H4 (cell line): ENCODE results near the gene TEK. TPM values are rescaled to one million over a fixed set of nuclear protein-coding genes. Genes with fewer than 3 reads are reported as not detected.
A peak's percentile ranks its signal among the peaks of the same experiment; 100 is the strongest.
"Not testable (repeated sequence)": the region's sequence is repeated elsewhere in the genome, so short reads cannot be mapped to it uniquely, and the experiment has no call there.

Experiments
- DNase-seq: peaks from one replicate; pipeline ENCODE4 v3.0.0-alpha.2; 2015; ENCODE audit warnings: low spot score
- total RNA-seq: library from RNA; depleted of rRNA; stranded (reverse); fragments of >200 nt; shearing (Covaris generic); gene quantifications from 2 replicates; pipeline ENCODE4 v1.2.3, GENCODE V29; 2014; rRNA removed

Gene TEK
- total RNA-seq = 0.35 and 0.68 TPM in 2 replicates

DNA sequence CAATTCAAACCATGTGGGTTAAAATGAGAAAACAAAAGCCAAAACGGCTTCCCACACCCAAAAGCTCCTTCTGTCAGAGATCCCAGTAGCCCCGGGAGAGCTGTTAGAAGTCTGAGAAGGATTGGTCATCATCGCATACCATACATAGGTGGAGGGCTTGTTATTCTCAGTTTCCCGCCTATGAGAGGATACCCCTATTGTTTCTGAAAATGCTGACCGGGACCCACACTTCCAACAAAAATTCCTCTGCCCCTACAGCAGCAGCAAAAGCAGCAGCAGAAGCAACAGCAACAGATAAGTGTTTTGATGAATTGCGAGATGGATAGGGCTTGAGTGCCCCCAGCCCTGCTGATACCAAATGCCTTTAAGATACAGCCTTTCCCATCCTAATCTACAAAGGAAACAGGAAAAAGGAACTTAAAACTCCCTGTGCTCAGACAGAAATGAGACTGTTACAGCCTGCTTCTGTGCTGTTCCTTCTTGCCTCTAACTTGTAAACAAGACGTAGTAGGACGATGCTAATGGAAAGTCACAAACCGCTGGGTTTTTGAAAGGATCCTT lies at the start of gene TEK:
Gene TEK, plus strand, starts transcription at position 245 of the 561 bp plus-strand sequence. CDS start 366 bp downstream, outside the sequence.
- DNase-seq = no peak

DNA sequence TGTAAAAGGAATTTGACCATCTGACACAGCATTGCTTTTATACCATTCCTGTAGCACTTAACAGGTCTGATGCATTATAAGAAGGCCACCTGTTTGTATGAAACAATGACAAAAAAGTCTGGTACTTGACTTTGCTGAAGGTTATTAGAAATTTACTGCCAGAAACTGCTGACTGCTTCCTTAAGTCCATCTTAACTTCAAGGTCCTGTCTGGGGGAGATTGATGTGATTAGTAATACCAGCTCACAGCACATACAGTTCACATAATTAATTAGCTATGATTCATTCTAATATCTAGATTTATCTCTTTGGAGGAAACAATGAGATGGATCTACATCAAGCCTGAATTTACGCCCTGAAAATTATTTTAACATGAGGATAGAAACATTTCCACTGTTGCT lies 49.6 kb upstream of the TEK start:
- DNase-seq = no peak

DNA sequence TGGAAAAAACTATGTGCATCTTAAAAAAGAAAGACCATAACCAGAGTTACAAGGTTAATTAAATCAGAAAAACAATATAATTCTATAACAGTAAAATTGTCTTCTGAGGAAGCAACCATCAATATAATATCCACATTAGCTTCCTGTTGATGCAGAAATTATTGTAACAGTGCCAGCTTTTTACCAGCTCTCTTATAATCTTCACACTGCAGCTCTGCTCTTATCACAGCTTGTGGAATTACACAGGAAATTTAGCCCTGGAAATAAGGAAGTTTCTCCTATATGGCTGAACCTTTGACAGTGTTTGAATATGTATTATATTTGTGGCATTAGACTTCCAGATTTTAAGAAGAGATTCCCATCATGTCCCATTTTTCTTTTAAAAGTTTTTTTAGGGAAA lies 49.1 kb upstream of the TEK start:
- no peak for DNase-seq

DNA sequence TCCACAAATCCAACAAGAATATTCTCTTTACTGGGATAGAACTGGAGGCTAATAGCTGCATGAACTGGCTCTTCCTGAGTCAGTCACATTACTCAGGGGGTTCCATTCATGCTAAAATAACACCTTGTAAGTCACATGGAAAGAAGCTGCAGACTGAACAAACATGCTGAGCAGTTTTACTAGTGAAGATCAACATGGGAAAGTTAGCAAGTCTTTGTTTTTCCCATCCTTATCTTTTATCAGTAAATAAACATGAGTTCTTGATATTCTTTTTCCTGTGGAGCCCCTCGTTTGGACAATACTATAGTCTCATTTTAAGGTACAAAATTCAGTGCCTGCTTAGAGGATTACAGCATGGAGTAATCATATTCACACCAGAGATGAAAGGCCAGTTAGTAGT lies 43.7 kb upstream of the TEK start:
- DNase-seq = no peak

DNA sequence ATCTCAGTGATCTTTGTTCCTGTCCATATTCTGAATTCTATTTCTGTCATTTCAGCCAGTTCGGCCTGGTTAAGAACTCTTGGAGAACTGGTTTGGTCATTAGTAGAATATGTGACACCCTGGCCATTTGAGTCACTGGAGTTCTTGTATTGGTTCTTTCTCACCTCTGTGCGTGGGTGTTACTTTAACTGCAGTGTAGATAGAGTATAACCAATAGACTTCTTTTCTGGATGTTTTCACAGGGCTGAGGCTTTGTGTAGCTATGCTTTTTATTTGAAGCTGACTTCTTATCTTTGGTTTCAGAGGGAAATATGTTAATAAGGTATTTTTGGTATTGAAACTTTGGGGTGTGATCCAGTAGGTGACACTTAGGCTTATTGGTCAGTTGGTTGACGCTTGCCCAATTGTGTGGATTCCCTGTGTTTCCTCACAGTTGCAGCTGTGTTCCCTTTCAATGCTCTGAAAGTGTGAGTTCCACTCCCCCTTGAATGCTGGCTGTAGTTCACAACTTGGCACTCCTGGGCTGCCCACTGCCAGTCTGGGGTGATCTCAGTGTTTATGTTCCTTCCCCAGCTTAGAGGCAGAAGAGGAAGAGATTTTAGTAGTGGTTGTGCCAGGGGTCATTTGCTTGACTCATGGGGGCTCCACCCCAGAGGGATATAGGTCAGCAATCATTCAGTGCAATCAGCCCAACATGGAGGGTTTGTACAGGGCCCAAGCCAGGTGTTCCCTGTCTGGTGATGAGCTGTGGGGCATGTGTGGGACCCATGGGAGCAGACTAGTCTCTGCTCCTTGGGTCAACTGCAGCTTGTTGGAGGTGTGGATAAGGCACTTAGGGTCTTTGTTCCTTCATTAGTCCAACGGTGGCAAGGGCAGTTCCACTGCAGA lies 34.9 kb upstream of the TEK start:
- DNase-seq = no peak

DNA sequence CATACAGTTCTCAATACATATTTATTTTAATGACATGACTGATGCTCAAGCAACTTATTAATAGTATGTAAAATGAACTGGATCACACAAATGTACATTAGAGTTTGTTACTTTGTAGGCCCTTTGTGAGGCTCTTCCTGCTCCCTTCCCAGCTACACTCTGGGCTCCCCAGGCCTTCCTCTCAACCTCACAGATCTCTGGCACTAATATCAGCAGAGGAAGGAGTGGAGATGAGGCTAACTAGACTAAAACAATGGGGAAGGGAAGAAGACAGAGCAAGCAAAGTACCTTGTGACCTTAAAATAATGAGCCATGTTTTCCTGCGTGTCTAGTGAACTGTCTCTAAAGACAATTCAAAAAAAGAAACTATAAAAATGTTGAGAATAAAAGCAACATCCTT lies 30.3 kb upstream of the TEK start:
- DNase-seq = no peak

DNA sequence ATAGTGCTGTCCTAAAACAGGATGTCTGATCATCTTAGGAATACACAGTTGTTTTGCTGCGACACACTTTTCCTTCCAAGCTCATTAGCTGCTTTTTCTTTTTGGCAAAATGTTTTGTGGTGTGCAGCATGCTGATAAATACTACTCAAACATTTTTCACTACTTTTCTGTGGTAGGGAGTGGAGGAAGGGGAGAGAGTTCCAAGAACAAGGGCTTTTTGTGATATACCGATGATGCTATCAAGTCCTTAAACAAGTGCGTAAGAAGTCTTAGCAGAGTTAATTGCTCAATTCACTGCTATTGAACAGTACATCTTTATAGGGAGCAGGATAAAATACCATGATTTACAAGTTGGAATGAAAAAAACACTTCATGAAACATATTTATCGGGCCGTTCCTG lies 23.6 kb upstream of the TEK start:
- no peak for DNase-seq

DNA sequence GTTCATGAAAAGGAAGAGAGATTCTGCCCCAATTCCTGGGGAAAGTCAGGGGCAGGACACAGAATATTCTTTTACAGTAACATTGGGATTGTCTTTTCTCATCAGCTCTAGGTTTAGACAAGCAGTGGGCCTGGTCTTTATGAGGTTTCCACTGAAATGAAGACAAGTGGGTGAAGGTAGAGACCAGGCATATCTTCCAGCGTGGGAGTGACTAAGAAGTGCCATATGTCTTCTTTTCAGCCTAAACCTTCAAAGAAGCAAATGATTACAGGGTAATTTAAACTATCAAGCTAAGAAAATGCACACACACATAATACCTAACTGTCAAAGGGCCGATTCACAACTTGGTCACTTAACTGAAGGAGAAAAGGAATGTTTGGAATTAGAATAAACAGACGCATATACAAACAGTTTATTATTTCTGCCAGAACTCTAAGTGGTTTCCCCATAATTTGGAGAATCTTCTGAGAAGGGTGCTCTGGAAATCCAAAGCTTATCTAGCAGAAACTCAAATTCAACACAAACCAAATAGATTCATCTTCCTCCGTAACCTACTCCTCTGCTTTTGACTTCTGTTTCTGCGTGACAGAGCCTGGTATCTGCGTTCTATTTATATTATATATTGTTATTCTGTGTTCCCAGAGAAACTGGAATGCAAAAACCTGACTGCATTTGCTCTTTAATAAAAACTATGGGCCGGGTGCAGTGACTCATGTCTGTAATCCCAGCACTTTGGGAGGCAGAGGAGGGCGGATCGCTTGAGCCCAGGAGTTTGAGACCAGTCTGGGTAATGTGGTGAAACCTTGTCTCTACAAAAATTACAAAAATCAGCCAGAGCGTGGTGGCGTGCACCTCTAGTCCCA lies 22.0 kb upstream of the TEK start:
- peak; percentile 62 for DNase-seq

DNA sequence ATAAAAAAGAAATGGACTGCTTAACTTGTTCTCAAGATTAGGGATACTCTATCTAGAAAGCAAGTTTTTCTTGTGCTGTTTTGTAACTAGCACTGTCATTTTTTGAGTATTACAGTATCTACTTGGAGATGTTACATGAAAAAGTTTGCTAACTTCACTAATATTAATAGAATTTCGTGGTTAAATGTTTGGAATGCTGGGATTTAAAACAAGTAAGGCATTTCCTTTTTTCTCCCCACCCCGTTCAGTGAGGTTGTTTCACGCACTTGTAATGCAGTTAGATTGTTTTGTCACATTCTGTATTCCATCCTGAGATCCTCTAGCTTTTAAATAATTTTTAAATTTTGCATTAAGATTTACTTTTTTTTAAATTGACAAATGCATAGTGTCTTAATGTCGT lies 20.0 kb upstream of the TEK start:
- no peak for DNase-seq

DNA sequence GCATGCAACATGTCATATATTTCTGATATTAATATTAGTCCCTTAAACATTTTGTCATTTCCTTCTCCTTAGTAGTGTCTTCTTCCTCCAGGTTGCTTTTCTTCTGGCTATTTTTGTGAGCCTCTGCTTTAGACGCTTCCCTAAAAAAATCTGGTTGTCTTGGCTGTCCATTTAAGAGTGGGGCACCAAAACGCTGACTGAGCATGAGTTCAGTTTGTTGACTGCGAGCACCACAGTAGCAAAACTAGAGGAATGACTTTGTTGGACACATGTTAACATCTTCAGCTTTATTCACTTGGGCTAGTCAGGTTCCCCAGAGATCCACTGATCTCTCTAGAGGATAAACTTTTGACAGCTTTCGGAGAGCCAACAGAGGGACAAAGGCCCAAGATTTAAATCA lies 19.3 kb upstream of the TEK start:
- no peak for DNase-seq

DNA sequence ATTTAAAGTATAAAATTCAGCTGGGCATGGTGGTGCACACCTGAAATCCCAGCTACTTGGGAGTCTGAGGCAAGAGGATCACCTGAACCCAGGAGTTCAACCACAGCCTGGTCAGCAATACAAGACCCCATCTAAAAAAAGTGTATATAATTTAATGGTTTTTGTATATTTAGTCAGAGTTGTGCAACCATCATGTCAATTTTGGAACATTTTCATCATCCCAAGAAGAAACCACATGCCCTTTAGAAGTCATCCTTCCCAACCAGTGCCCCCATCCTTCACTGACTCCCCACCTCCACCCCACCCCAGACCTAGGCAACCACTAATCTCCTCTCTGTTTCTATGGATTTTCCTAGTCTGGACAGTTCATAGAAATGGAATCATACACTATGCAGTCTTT lies 18.8 kb upstream of the TEK start:
- no peak for DNase-seq

DNA sequence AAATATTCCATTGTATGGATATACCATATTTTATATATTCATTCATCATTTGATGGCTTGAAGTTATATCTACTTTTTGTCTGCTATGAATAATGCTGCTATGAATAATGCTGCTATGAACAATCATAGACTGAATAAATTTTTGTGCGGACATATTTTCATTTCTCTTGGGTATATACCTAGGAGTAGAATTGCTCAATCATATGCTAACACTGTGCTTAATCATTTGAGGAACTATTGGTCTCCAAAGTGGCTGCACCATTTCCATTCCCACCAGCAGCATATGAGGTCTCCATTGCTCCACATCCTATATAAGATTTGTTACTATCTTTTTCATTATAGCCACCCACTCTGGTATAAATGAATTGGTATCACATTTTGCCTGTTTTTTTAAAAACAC lies 18.3 kb upstream of the TEK start:
- no peak for DNase-seq

DNA sequence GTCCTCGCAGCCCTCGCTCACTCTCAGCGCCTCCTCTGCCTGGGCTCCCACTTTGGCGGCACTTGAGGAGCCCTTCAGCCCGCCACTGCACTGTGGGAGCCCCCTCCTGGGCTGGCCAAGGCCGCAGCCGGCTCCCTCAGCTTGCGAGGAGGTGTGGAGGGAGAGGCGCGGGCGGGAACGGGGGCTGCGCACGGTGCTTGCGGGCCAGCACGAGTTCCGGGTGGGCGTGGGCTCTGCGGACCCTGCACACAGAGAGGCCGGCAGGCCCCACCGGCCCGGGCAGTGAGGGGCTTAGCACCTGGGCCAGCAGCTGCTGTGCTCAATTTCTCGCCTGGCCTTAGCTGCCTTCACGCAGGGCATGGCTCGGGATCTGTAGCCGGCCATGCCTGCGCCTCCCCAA lies 16.5 kb upstream of the TEK start:
- DNase-seq = not testable (repeated sequence)

DNA sequence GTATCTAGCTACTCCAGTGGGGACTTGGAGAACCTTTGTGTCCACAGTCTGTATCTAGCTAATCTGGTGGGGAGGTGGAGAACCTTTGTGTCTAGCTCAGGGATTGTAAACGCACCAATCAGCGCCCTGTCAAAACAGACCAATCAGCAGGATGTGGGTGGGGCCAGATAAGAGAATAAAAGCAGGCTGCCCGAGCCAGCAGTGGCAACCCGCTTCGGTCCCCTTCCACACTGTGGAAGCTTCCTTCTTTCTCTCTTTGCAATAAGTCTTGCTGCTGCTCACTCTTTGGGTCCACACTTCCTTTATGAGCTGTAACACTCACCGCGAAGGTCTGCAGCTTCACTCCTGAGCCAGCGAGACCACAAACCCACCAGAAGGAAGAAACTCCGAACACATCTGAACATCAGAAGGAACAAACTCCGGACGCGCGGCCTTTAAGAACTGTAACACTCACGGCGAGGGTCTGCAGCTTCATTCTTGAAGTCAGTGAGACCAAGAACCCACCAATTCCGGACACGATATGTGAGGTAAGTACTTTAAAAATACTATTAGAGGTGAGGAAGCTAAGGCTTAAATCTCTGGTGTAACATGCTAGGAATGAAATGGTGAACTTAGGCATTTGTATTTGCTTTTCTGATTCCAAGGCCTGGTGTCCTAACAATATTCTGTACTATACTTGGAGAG lies 15.5 kb upstream of the TEK start:
- DNase-seq = not testable (repeated sequence)

DNA sequence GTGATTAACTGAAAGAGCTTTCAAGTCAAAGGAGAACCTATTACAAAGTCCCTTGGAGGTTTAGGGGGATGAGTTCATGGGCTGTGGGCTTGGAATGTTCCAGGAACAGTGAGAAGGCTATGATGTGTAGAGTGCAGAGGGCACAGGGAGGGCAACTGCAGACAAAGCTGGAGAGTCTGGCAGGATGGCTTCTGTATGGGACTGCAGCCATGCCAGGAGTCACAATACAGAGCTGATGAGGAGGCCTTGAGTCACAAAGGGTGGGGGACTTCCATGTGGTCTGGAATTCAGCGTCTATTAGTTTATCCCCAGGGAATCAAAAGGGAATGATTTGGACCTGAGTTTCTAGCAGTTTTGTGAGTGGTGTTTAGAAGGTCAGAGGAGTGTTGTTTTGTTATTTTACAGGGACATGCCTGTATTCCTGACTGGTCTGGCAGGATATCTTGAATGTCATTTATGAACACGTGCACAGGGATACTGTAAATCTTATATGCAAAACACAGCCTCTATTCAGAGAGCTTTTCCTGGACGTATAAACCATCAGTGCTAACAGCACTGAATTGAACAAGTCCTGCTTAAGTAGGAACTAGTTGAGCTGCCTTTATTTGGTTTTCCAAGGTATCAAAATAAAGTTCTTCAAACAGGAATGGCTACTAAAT lies 14.3 kb upstream of the TEK start:
- DNase-seq = peak; percentile 24

DNA sequence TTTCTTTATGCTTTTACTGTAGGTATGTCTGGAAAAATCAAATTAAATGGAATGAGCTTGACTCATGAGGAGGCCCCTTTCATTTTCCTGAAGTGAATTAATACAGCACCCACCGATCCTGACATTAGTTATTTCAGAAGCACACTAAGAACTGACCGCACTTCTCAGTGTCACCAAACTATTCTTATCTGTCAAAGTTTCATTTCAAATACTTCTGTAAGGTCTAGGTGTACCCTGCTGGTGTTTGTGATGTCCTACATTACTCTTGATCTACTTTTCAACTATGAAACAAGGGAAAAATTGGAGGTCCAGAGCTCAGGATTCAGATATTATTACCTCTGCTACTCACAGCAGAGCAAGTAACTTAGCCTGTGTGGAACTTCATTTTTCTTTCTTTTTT lies 1.8 kb upstream of the TEK start:
- DNase-seq = no peak

DNA sequence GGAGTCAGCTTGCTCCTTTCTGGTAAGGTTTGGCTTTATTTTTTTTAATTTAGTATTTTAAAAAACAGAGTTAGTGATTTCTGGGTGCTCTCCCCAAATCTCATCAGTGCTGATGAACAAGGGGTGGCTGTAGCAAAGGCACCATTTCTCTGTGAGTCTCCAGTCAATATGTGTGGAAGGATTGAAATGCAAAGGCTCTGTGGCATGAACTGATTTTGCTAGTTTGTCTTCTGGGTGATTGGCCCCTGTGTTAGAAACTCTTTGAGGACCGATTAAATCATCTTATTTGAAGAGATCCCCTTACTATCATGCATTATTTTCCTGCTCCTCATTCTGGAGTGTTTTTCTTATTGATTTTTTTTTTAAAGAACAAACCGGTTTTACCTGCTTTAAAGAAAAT lies 596 bp downstream of the TEK start:
- no peak for DNase-seq

DNA sequence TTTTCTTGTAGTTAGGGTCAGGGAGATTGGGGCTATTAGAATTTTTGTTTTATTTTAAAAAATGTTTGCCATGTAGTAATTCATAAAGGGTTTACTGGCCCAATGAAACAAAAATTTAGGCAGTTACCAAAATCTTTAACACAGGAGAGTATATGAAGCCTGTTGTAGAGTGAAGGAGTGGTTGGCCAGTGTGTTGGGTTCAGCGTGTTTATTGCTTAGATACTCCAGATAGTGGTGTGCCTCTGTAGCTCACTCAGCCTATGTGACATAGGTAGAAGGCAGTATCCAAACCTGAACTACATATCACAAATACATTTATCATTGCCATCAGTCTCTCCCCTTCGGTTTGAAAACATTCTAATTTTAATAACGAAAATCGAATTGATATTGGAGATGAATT lies 1.2 kb downstream of the TEK start:
- DNase-seq = no peak

DNA sequence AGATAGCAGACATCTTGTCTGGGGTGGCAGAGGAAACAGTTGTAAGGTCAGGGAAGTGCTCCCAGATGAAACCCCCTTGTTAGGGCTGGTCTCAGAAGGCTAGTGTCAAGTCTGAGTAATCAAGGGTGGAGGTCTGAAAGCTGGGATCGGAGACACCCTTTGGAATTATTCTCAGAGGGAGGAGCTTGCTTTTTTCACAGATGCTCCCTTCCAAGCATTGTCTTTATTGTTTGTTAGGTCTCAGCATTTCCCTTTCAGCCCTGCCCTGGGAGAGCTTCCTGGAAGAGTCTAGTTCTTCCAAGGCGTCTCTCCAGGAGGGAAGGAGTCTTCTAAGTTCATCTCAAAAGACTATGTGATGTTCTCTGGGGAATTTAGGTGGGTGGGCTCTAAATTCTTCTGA lies 3.2 kb downstream of the TEK start:
- no peak for DNase-seq

DNA sequence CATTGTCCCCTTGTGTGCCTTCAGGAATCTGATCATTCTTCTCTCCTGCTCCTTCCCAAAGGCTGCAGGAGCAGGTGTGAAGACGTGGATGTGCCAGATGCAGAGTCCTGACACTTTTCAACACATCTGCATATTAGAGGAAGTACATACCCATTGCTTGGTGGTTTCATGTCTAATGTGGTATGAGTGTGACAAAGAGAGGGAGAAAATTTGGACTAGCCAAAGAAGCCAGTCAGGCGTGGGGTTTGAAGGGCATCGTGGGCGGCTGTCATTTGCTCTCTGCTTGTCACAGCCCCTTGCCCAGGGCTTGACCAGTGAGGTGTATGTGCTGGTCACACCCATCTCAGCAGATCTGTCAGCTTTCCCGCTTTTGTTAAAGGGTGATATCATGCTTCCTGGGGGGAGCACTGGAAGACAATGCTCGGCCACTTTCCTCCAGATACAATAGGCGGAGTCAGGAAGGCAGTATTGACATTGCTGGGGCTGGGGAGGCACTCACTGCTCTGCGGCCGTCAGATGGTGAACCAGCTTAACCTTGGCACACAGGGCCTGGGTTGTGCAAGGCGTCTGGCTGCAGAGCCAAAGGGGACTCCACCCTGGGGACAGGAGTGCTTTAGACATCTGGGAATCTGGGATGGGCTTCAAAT lies 8.6 kb downstream of the TEK start:
- DNase-seq = peak; percentile 24

DNA sequence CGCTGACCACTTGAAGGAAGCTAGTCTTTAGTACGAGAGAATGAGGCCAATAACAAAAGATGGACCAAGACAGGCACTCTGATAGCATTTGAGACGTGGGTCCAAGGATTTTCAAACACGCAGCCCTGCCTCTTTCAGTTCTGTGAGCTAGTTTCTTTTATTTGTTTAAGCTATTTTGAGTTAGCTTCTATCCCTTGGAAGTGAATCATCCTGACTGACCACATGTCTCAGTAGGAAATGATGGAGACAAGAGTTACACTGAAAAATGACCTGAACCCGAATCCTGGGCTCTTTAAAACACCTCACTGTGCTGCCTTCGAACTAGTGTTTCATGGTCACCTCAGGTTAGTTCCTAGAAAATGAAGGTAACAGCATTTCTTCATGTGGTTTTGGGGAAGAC lies 9.9 kb downstream of the TEK start:
- DNase-seq = no peak
